GM10248 (cell line): ENCODE results near the gene CFAP20DC.
"Not testable (repeated sequence)": the region's sequence is repeated elsewhere in the genome, so short reads cannot be mapped to it uniquely, and the experiment has no call there.

ENCODE experiments used
- CTCF ChIA-PET: fragments of 300-600 bp; sonication (Branson Sonifier 250); formaldehyde crosslinking; extraction: SDS; loops from one replicate; lab custom pipeline; 2021; ENCODE audit warnings: antibody characterized with exemption; lab: Yijun Ruan, JAX
- POLR2A ChIA-PET: fragments of 350-650 bp; sonication (Branson Sonifier 250); formaldehyde crosslinking; extraction: SDS; loops from one replicate; lab custom pipeline; 2020; ENCODE audit warnings: antibody characterized with exemption; lab: Yijun Ruan, JAX
- DNase-seq: peaks from one replicate; pipeline ENCODE4 v3.0.0; 2012; ENCODE audit errors: extremely low spot score
- CTCF ChIP-seq: IDR thresholded peaks from 2 replicates; pipeline ENCODE4 v1.5.1; 2012; ENCODE audit warnings: mild to moderate bottlenecking, low read depth; ENCODE audit errors: extremely low read depth, missing control alignments, control extremely low read depth

The CFAP20DC gene

GRCh38 chr3:58706395-58707167 lies 343.2 kb downstream of the CFAP20DC start:
- CTCF ChIA-PET: no interaction called here
- POLR2A ChIA-PET: no interaction called here
- TF ChIP-seq CTCF: no peak
- no peak for DNase-seq

GRCh38 chr3:58704745-58705144 lies 345.1 kb downstream of the CFAP20DC start:
- TF ChIP-seq CTCF: no peak
- ChIA-PET CTCF (no interaction called here), POLR2A (no interaction called here)
- DNase-seq: no peak

GRCh38 chr3:58704304-58704703 lies 345.5 kb downstream of the CFAP20DC start:
- CTCF ChIA-PET: interaction anchor here (1.4 kb wide), 1 partner anchor 10 kb away, joined by 5 read pairs; no protein-coding TSS in a partner anchor
- POLR2A ChIA-PET, DNase-seq: not testable (repeated sequence)

- ChIA-PET POLR2A (no interaction called here), CTCF (no interaction called here)
- no peak for DNase-seq
- TF ChIP-seq CTCF: no peak
These were observed 351.6 kb downstream of the CFAP20DC start for GRCh38 chr3:58698246-58698645.

GRCh38 chr3:58697561-58697960 lies 352.3 kb downstream of the CFAP20DC start:
- ChIA-PET POLR2A (no interaction called here), CTCF (interaction anchor here (1.4 to 2.6 kb wide), 2 partner anchors 11 to 17 kb away, joined by 3 to 8 read pairs; no protein-coding TSS in a partner anchor)
- DNase-seq: no peak
- TF ChIP-seq CTCF: no peak

- POLR2A ChIA-PET, DNase-seq: not testable (repeated sequence)
- CTCF ChIA-PET: interaction anchor here (1.4 to 2.6 kb wide), 3 partner anchors 12 to 21 kb away, joined by 3 to 8 read pairs (median 6); no protein-coding TSS in a partner anchor
These were observed 353.0 kb downstream of the CFAP20DC start for GRCh38 chr3:58696813-58697212.

- no peak for TF ChIP-seq CTCF
- POLR2A ChIA-PET: no interaction called here
- DNase-seq: no peak
- CTCF ChIA-PET: interaction anchor here (1.4 to 2.6 kb wide), 4 partner anchors 7 to 22 kb away, joined by 3 to 8 read pairs (median 6); no protein-coding TSS in a partner anchor
These were observed 353.7 kb downstream of the CFAP20DC start for GRCh38 chr3:58696093-58696492.

- DNase-seq, POLR2A ChIA-PET: not testable (repeated sequence)
- CTCF ChIA-PET: interaction anchor here (0.9 to 2.6 kb wide), 6 partner anchors 8 to 125 kb away, joined by 3 to 8 read pairs (median 4); no protein-coding TSS in a partner anchor
These were observed 354.5 kb downstream of the CFAP20DC start for GRCh38 chr3:58695284-58695683.
